IMR-90 (cell line): ENCODE data around the gene FKBP11. TPM values are rescaled to one million over a fixed set of nuclear protein-coding genes. Genes with fewer than 3 reads are reported as not detected.

Experiments
- ATAC-seq: fragments of 200-7000 bp; cut with Tn5 transposase; 2 replicates; pipeline ENCODE4 v1.9.1; 2020; ENCODE audit warnings: low read depth, mild to moderate bottlenecking, moderate library complexity
- BruUV-seq: library from RNA; stranded (reverse); fragments of 400-500 nt; replicated peaks from 2 replicates; lab custom pipeline; 2021; lab: Mats Ljungman, UMichigan
- CTCF ChIA-PET: fragments of 300-600 bp; formaldehyde crosslinking; extraction: SDS; loops from one replicate; lab custom pipeline; 2021; ENCODE audit warnings: antibody characterized with exemption; lab: Yijun Ruan, JAX
- POLR2A ChIA-PET: fragments of 300-600 bp; sonication (Branson Sonifier 250); formaldehyde crosslinking; loops from one replicate; lab custom pipeline; 2022; ENCODE audit warnings: antibody characterized with exemption; ENCODE audit not compliant: unreplicated experiment; lab: Charles Lee
- DNase-seq: peaks from one replicate; pipeline ENCODE4 v3.0.0; 2013
- H2AFZ ChIP-seq: replicated peaks from 2 replicates; pipeline ENCODE3; 2013; ENCODE audit warnings: low read length, mild to moderate bottlenecking; ENCODE audit not compliant: poor library complexity
- H2AK5ac ChIP-seq: 2 replicates; pipeline ENCODE4 v1.6.1; 2013; ENCODE audit warnings: low read depth, low read length, inconsistent platforms
- H2AK9ac ChIP-seq: replicated peaks from 2 replicates; pipeline ENCODE3; 2013; ENCODE audit warnings: mild to moderate bottlenecking, low read depth, low read length, moderate library complexity; ENCODE audit not compliant: poor library complexity
- H2BK120ac ChIP-seq: 2 replicates; pipeline ENCODE4 v1.6.1; 2013; ENCODE audit warnings: low read depth, low read length, inconsistent platforms
- H2BK15ac ChIP-seq: 3 replicates; pipeline ENCODE4 v1.6.1; 2013; ENCODE audit warnings: low read depth, low read length, inconsistent platforms
- H2BK20ac ChIP-seq: 2 replicates; pipeline ENCODE4 v1.6.1; 2013; ENCODE audit warnings: low read depth, mild to moderate bottlenecking, inconsistent platforms, low read length, moderate library complexity
- H2BK5ac ChIP-seq: 2 replicates; pipeline ENCODE4 v1.6.1; 2013; ENCODE audit warnings: mild to moderate bottlenecking, low read depth, low read length, inconsistent platforms; ENCODE audit not compliant: poor library complexity, severe bottlenecking
- H3K14ac ChIP-seq: replicated peaks from 2 replicates; pipeline ENCODE4 v1.6.1; 2013; ENCODE audit warnings: low read depth, low read length, inconsistent platforms
- H3K18ac ChIP-seq: 2 replicates; pipeline ENCODE4 v1.6.1; 2013; ENCODE audit warnings: low read depth, low read length, control low read depth
- H3K23ac ChIP-seq: 2 replicates; pipeline ENCODE4 v1.6.1; 2013; ENCODE audit warnings: low read depth, low read length, inconsistent platforms
- H3K27ac ChIP-seq: 2 replicates; pipeline ENCODE4 v1.5.1; 2013; ENCODE audit warnings: mild to moderate bottlenecking, control low read depth, low read length; ENCODE audit not compliant: insufficient read depth
- H3K27me3 ChIP-seq: 2 replicates; pipeline ENCODE4 v1.6.1; 2013; ENCODE audit warnings: low read length; ENCODE audit not compliant: control insufficient read depth, insufficient read depth
- H3K36me3 ChIP-seq: 2 replicates; pipeline ENCODE4 v1.6.1; 2013; ENCODE audit warnings: low read length, mixed read lengths; ENCODE audit not compliant: control insufficient read depth, insufficient read depth
- H3K4ac ChIP-seq: 2 replicates; pipeline ENCODE4 v1.6.1; 2013; ENCODE audit warnings: low read depth, low read length, inconsistent platforms
- H3K4me1 ChIP-seq: 2 replicates; pipeline ENCODE4 v1.6.1; 2013; ENCODE audit warnings: low read length, mixed read lengths; ENCODE audit not compliant: control insufficient read depth, insufficient read depth
- H3K4me2 ChIP-seq: 2 replicates; pipeline ENCODE4 v1.6.1; 2013; ENCODE audit warnings: low read depth, mild to moderate bottlenecking, control low read depth, low read length, moderate library complexity
- H3K4me3 ChIP-seq: 2 replicates; pipeline ENCODE4 v1.5.1; 2013; ENCODE audit warnings: low read depth, mild to moderate bottlenecking, control low read depth, low read length, moderate library complexity; ENCODE audit not compliant: insufficient read depth
- H3K56ac ChIP-seq: 2 replicates; pipeline ENCODE4 v1.6.1; 2013; ENCODE audit warnings: low read length, inconsistent platforms; ENCODE audit not compliant: insufficient read depth; ENCODE audit errors: extremely low read depth
- H3K79me1 ChIP-seq, 2 experiments: 2 replicates each; pipeline ENCODE4 v1.6.1; 2013; ENCODE audit warnings: low read length in 2 of 2, inconsistent platforms in 1 of 2, low read depth in 1 of 2
- H3K9ac ChIP-seq: 2 replicates; pipeline ENCODE4 v1.6.1; 2013; ENCODE audit warnings: low read depth, low read length, control low read depth
- H3K9me1 ChIP-seq: 2 replicates; pipeline ENCODE4 v1.6.1; 2013; ENCODE audit warnings: low read length, inconsistent platforms; ENCODE audit not compliant: insufficient read depth
- H3K9me3 ChIP-seq: 2 replicates; pipeline ENCODE4 v1.6.1; 2013; ENCODE audit warnings: low read length; ENCODE audit not compliant: control insufficient read depth, insufficient read depth
- H4K20me1 ChIP-seq: 2 replicates; pipeline ENCODE4 v1.6.1; 2013; ENCODE audit warnings: low read length, inconsistent platforms; ENCODE audit not compliant: insufficient read depth
- H4K5ac ChIP-seq: 2 replicates; pipeline ENCODE4 v1.6.1; 2013; ENCODE audit warnings: mild to moderate bottlenecking, low read depth, low read length, control low read depth
- H4K8ac ChIP-seq, 2 experiments: 2 replicates each; pipeline ENCODE4 v1.6.1; 2013; ENCODE audit warnings: low read depth in 2 of 2, low read length in 2 of 2, control low read depth in 1 of 2, inconsistent platforms in 1 of 2
- H4K91ac ChIP-seq: 2 replicates; pipeline ENCODE4 v1.6.1; 2013; ENCODE audit warnings: low read depth, low read length, inconsistent platforms; ENCODE audit not compliant: insufficient read depth
- FOS ChIP-seq: fragments of 150-350 bp; IDR thresholded peaks from 2 replicates; pipeline ENCODE4 v1.6.1; 2016; ENCODE audit warnings: low read depth, low read length
- MAFK ChIP-seq: IDR thresholded peaks from 2 replicates; pipeline ENCODE4 v1.6.1; 2012; ENCODE audit warnings: low read depth, low read length, improper control_type of control experiment
- POLR2A ChIP-seq: IDR thresholded peaks from 2 replicates; pipeline ENCODE4 v1.6.1; 2012; ENCODE audit warnings: mild to moderate bottlenecking, low read depth, low read length
- SMC3 ChIP-seq: fragments of 150-350 bp; IDR thresholded peaks from 2 replicates; pipeline ENCODE4 v1.6.1; 2016; ENCODE audit warnings: low read depth, mild to moderate bottlenecking, antibody characterized with exemption, low read length, moderate library complexity
- WGBS, 2 experiments: methylation state at CpG; one replicate each; pipeline versions ENCODE4 v1.1.5 to v1.1.7; 2013; ENCODE audit warnings: missing lambda C conversion rate in 2 of 2; ENCODE audit not compliant: insufficient read length in 1 of 2; ENCODE audit errors: extremely low coverage in 2 of 2; 5-methylcytosine and 5-hydroxymethylcytosine counted together
- dilution Hi-C: fragments of 300-500 bp; cut with HindIII; formaldehyde crosslinking; loops from one replicate; pipeline ENCODE4 v1.14.3; 2018; ENCODE audit warnings: low sequenced_read_pairs; ENCODE audit not compliant: unreplicated experiment
- in situ Hi-C: fragments of 300-500 bp; cut with MboI; formaldehyde crosslinking; loops from 3 replicates; pipeline ENCODE4 v1.14.3; 2019; ENCODE audit warnings: low sequenced_read_pairs, inconsistent platforms, mixed read lengths
- intact Hi-C: fragments of 100-400 bp; cut with micrococcal nuclease; formaldehyde crosslinking; loops from 2 replicates; pipeline ENCODE4 v1.10.0; 2022
- polyA plus RNA-seq, 3 experiments: library from polyadenylated mRNA; depleted of rRNA; stranded (reverse); fragments of >200 nt; gene quantifications; 2 replicates each; pipeline ENCODE4 v1.2.3, GENCODE V29; 2012; ENCODE audit warnings: low replicate concordance in 1 of 3
- total RNA-seq: library from RNA; depleted of rRNA; stranded (reverse); fragments of >200 nt; gene quantifications from 2 replicates; pipeline ENCODE4 v1.2.3, GENCODE V29; 2012

The FKBP11 gene
- total and polyA plus RNA-seq, 2 of the 4 experiments (the other 2 are of a cell fraction), result 5.0 to 40.0 TPM

GRCh38 chr12:48937170-48937569, 11.9 kb upstream of the FKBP11 start:
- Histone ChIP-seq H4K8ac (no peak overlapping the region), H3K4me2 (no peak overlapping the region), H3K27ac (no peak overlapping the region), H2AK5ac (no peak overlapping the region), H2BK15ac (no peak overlapping the region), H3K56ac (no peak overlapping the region), H3K79me1 (peaks cover 28 to 75% of the 10 kb centered on the region in 2 experiments; a peak in 3 of 4 replicates), H2AFZ (no peak overlapping the region), H3K4ac (no peak overlapping the region), H2BK20ac (no peak overlapping the region), H4K91ac (no peak overlapping the region), H3K18ac (no peak overlapping the region), H3K4me3 (no peak overlapping the region), H3K14ac (no peak overlapping the region), H4K20me1 (peaks cover 61% of the 10 kb centered on the region), H3K9ac (no peak overlapping the region), H3K4me1 (no peaks in the 10 kb centered on the region), H2BK120ac (no peak overlapping the region), H3K27me3 (no peaks in the 10 kb centered on the region), H2AK9ac (no peak overlapping the region), H3K9me3 (no peaks in the 10 kb centered on the region), H2BK5ac (no peak overlapping the region), H3K23ac (no peak overlapping the region), H4K5ac (no peak overlapping the region), H3K9me1 (peaks cover 11% of the 10 kb centered on the region; the same call in 1 of the 2 replicates), H3K36me3 (peaks cover 61% of the 10 kb centered on the region)
- TF ChIP-seq SMC3 (no peak), POLR2A (no peak), FOS (no peak), MAFK (no peak)
- intact Hi-C loops, result loop anchor here (2.0 kb wide), 1 partner anchor 46 kb away; no protein-coding TSS in a partner anchor
- WGBS, 2 experiments, result 81% methylated on average over 3 of the region's 6 CpGs; no CpG with 5 or more reads in 1 of the 2 experiments
- CTCF ChIA-PET, result interaction anchor here (0.6 to 1.9 kb wide), 4 partner anchors 12 to 83 kb away, joined by 3 to 4 read pairs (median 4); partner anchors contain the start of gene FKBP11
- POLR2A ChIA-PET, result no interaction called here
- BruUV-seq, result no TSS peak
- ATAC-seq, result no peak
- no peak for DNase-seq
- in situ Hi-C loops, result loop anchor here (5.0 kb wide), 1 partner anchor 85 kb away; the partner anchor contains the start of gene DDX23
- dilution Hi-C loops, result no loop called here
